ENCODE data around the gene TMEM238. TPM values are rescaled to one million over a fixed set of nuclear protein-coding genes. Genes with fewer than 3 reads are reported as not detected.

The TMEM238 gene
- total RNA-seq, 1 experiment from 2014 or later: 7.4 TPM

- intact Hi-C loops (cut with micrococcal nuclease; ENCODE audit: unreplicated experiment) (loop anchor here (10.0 kb wide), 1 partner anchor 84 kb away; no protein-coding TSS in a partner anchor), in situ Hi-C loops (cut with HindIII; ENCODE audit: low pct_unique_long_range_greater_than_20kb, low sequenced_read_pairs) (no loop called here)
- H3K4me3 ChIP-seq (ENCODE audit: low read depth in 2 of 2, low read length in 2 of 2): no peak overlapping the region
- no peaks in the 10 kb centered on the region for H3K27me3 ChIP-seq (ENCODE audit: control insufficient read depth, insufficient read depth, low read length)
- no peaks in the 10 kb centered on the region for H3K9me3 ChIP-seq (ENCODE audit: control insufficient read depth, insufficient read depth, low read depth, low read length)
- DNase-seq (ENCODE audit: low read depth, low spot score): no peak
- peaks cover 29% of the 10 kb centered on the region for H3K4me1 ChIP-seq (ENCODE audit: control insufficient read depth, insufficient read depth, low read length)
- TF ChIP-seq POLR2AphosphoS5 (IDR thresholded peaks at IDR 0.05; ENCODE audit: low read depth, low read length): no peak
- TF ChIP-seq REST (IDR thresholded peaks at IDR 0.05; ENCODE audit: insufficient read depth in 1 of 2, low read depth in 2 of 2, low read length in 1 of 2): no peak
- TF ChIP-seq SIN3A (IDR thresholded peaks at IDR 0.05; ENCODE audit: borderline replicate concordance, insufficient read depth, low read depth, low read length): no peak
- TF ChIP-seq CTCF (IDR thresholded peaks at IDR 0.05): no peak
- TF ChIP-seq TCF7L2 (IDR thresholded peaks at IDR 0.05; ENCODE audit: low read depth, low read length): no peak
- CTCF ChIA-PET: no interaction called here
- H3K36me3 ChIP-seq (ENCODE audit: control insufficient read depth, insufficient read depth, low read length): no peaks in the 10 kb centered on the region
- POLR2A ChIA-PET: no interaction called here
- ATAC-seq: no peak
- BruUV-seq (replicated peaks): no TSS peak
- no peak overlapping the region for H3K27ac ChIP-seq (ENCODE audit: low read length)
These were observed 4.9 kb downstream of the TMEM238 start for GRCh38 chr19:55379174-55379573.

GRCh38 chr19:55377356-55378131 lies 6.5 kb downstream of the TMEM238 start:
- in situ Hi-C loops (cut with HindIII; ENCODE audit: low pct_unique_long_range_greater_than_20kb, low sequenced_read_pairs): no loop called here
- Histone ChIP-seq H3K9me3 (ENCODE audit: control insufficient read depth, insufficient read depth, low read depth, low read length) (no peaks in the 10 kb centered on the region), H3K4me1 (ENCODE audit: control insufficient read depth, insufficient read depth, low read length) (peaks cover 45% of the 10 kb centered on the region), H3K27me3 (ENCODE audit: control insufficient read depth, insufficient read depth, low read length) (no peaks in the 10 kb centered on the region), H3K4me3 (ENCODE audit: low read depth in 2 of 2, low read length in 2 of 2) (no peak overlapping the region), H3K27ac (ENCODE audit: low read length) (no peak overlapping the region), H3K36me3 (ENCODE audit: control insufficient read depth, insufficient read depth, low read length) (no peaks in the 10 kb centered on the region)
- no peak for ATAC-seq
- no TSS peak for BruUV-seq (replicated peaks)
- POLR2A ChIA-PET: no interaction called here
- TF ChIP-seq CTCF (IDR thresholded peaks at IDR 0.05) (no peak), TCF7L2 (IDR thresholded peaks at IDR 0.05; ENCODE audit: low read depth, low read length) (no peak), POLR2AphosphoS5 (IDR thresholded peaks at IDR 0.05; ENCODE audit: low read depth, low read length) (no peak), REST (IDR thresholded peaks at IDR 0.05; ENCODE audit: insufficient read depth in 1 of 2, low read depth in 2 of 2, low read length in 1 of 2) (no peak), SIN3A (IDR thresholded peaks at IDR 0.05; ENCODE audit: borderline replicate concordance, insufficient read depth, low read depth, low read length) (no peak)
- intact Hi-C loops (cut with micrococcal nuclease; ENCODE audit: unreplicated experiment): loop anchor here (10.0 kb wide), 1 partner anchor 83 kb away; no protein-coding TSS in a partner anchor
- CTCF ChIA-PET: no interaction called here
- DNase-seq (ENCODE audit: low read depth, low spot score): no peak
